AG09309 (cell line): Measurements from ENCODE around the gene SLC17A2.
"Not testable (repeated sequence)": the region's sequence is repeated elsewhere in the genome, so short reads cannot be mapped to it uniquely, and the experiment has no call there.

ENCODE experiments used
- DNase-seq: peaks from one replicate; pipeline ENCODE4 v3.0.0-alpha.2; 2010; ENCODE audit warnings: low read depth
- H3K4me3 ChIP-seq: 2 replicates; pipeline ENCODE4 v1.5.1; 2011; ENCODE audit warnings: mild to moderate bottlenecking, low read depth, low read length, moderate library complexity; ENCODE audit not compliant: control insufficient read depth
- CTCF ChIP-seq: IDR thresholded peaks from 2 replicates; pipeline ENCODE4 v1.5.1; 2011; ENCODE audit warnings: mild to moderate bottlenecking, low read depth, low read length, inconsistent platforms; ENCODE audit not compliant: insufficient read depth, control insufficient read depth; ENCODE audit errors: missing control alignments

SLC17A2 gene

GRCh38 chr6:25952535-25952934 lies 22.0 kb upstream of the SLC17A2 start:
- TF ChIP-seq CTCF = no peak
- no peak for DNase-seq
- no peak overlapping the region for H3K4me3 ChIP-seq

- TF ChIP-seq CTCF = no peak
These were observed 21.0 kb upstream of the SLC17A2 start for GRCh38 chr6:25951296-25952032.

GRCh38 chr6:25950297-25950696 lies 19.8 kb upstream of the SLC17A2 start:
- no peak for DNase-seq
- no peak for TF ChIP-seq CTCF
- no peak overlapping the region for H3K4me3 ChIP-seq

More at GRCh38 chr6:25951296-25952032, 21.0 kb upstream of the SLC17A2 start:
- DNase-seq = no peak
- no peak overlapping the region for H3K4me3 ChIP-seq

- no peak overlapping the region for H3K4me3 ChIP-seq
- TF ChIP-seq CTCF = no peak
- no peak for DNase-seq
These were observed 19.2 kb upstream of the SLC17A2 start for GRCh38 chr6:25949695-25950094.

- H3K4me3 ChIP-seq, DNase-seq: not testable (repeated sequence)
These were observed 17.0 kb upstream of the SLC17A2 start for GRCh38 chr6:25947492-25947891.

GRCh38 chr6:25946631-25947030 lies 16.1 kb upstream of the SLC17A2 start:
- no peak for TF ChIP-seq CTCF
- DNase-seq = no peak

GRCh38 chr6:25945738-25946137 lies 15.2 kb upstream of the SLC17A2 start:
- not testable (repeated sequence) for DNase-seq, H3K4me3 ChIP-seq

More at GRCh38 chr6:25946631-25947030, 16.1 kb upstream of the SLC17A2 start:
- H3K4me3 ChIP-seq = no peak overlapping the region
